Activated CD4-positive, alpha-beta T cell treated with anti-CD3 and anti-CD28 coated beads, Interleukin-2, amount 10 ng/mL, durations not matched to agents 7 days and 5 days (primary cell): ENCODE measurements around the gene BSND. TPM values are rescaled to one million over a fixed set of nuclear protein-coding genes. Genes with fewer than 3 reads are reported as not detected.

Experiments
- CTCF ChIA-PET: fragments of 350-600 bp; sonication (Branson Sonifier 250); formaldehyde crosslinking; loops from one replicate; lab custom pipeline; 2021; ENCODE audit warnings: antibody characterized with exemption; lab: Charles Lee
- POLR2A ChIA-PET: fragments of 350-600 bp; sonication (Branson Sonifier 250); formaldehyde crosslinking; loops from one replicate; lab custom pipeline; 2021; ENCODE audit warnings: antibody characterized with exemption; lab: Charles Lee
- DNase-seq: peaks from one replicate; pipeline ENCODE4 v3.0.0-alpha.2; 2020
- H3K27ac Mint-ChIP-seq: one replicate; pipeline ENCODE4 v1.8.0; 2021; ENCODE audit warnings: mild to moderate bottlenecking, moderate library complexity, mixed read lengths
- H3K27me3 Mint-ChIP-seq: one replicate; pipeline ENCODE4 v1.8.0; 2021; ENCODE audit warnings: mixed read lengths
- H3K36me3 Mint-ChIP-seq: one replicate; pipeline ENCODE4 v1.8.0; 2021; ENCODE audit warnings: low read depth, mixed read lengths
- H3K4me1 Mint-ChIP-seq: one replicate; pipeline ENCODE4 v1.8.0; 2021; ENCODE audit warnings: mixed read lengths
- H3K4me3 Mint-ChIP-seq: one replicate; pipeline ENCODE4 v1.8.0; 2021; ENCODE audit warnings: mild to moderate bottlenecking, moderate library complexity, mixed read lengths
- H3K9me3 Mint-ChIP-seq: one replicate; pipeline ENCODE4 v1.8.0; 2021; ENCODE audit warnings: mixed read lengths
- total RNA-seq, 2 experiments: library from RNA; stranded (reverse); gene quantifications; one replicate each; pipeline ENCODE4 v1.2.3, GENCODE V29; 2021

The BSND gene
- total RNA-seq, 2 experiments from 2014 or later: 0.05 TPM; not detected in 1

- Mint-ChIP-seq H3K4me3 (no peak overlapping the region), H3K27me3 (peaks cover 9% of the 10 kb centered on the region), H3K9me3 (no peaks in the 10 kb centered on the region), H3K27ac (no peak overlapping the region), H3K4me1 (peaks cover 9% of the 10 kb centered on the region), H3K36me3 (no peaks in the 10 kb centered on the region)
- ChIA-PET POLR2A (no interaction called here), CTCF (interaction anchor here (1.0 to 2.2 kb wide), 5 partner anchors 12 to 37 kb away, joined by 3 to 7 read pairs (median 4); no protein-coding TSS in a partner anchor)
- no peak for DNase-seq
These were observed 33.0 kb upstream of the BSND start for GRCh38 chr1:54965624-54966340.

- ChIA-PET POLR2A (no interaction called here), CTCF (no interaction called here)
- H3K9me3 Mint-ChIP-seq: no peaks in the 10 kb centered on the region
- no peak for DNase-seq
- no peak overlapping the region for H3K4me3 Mint-ChIP-seq
- peaks cover 6% of the 10 kb centered on the region for H3K27me3 Mint-ChIP-seq
- no peak overlapping the region for H3K27ac Mint-ChIP-seq
- peaks cover 12% of the 10 kb centered on the region for H3K4me1 Mint-ChIP-seq
- no peaks in the 10 kb centered on the region for H3K36me3 Mint-ChIP-seq
These were observed 31.4 kb upstream of the BSND start for GRCh38 chr1:54967372-54967771.

- H3K4me3 Mint-ChIP-seq: no peak overlapping the region
- H3K27me3 Mint-ChIP-seq: peaks cover 16% of the 10 kb centered on the region
- H3K36me3 Mint-ChIP-seq: no peaks in the 10 kb centered on the region
- H3K4me1 Mint-ChIP-seq: peaks cover 12% of the 10 kb centered on the region
- DNase-seq: no peak
- no peaks in the 10 kb centered on the region for H3K9me3 Mint-ChIP-seq
- CTCF ChIA-PET: interaction anchor here (0.5 kb wide), 1 partner anchor 36 kb away, joined by 3 read pairs; no protein-coding TSS in a partner anchor
- no peak overlapping the region for H3K27ac Mint-ChIP-seq
- POLR2A ChIA-PET: no interaction called here
These were observed 30.2 kb upstream of the BSND start for GRCh38 chr1:54968551-54968950.

- ChIA-PET POLR2A (no interaction called here), CTCF (interaction anchor here (1.3 kb wide), 1 partner anchor 23 kb away, joined by 3 read pairs; no protein-coding TSS in a partner anchor)
- no peak overlapping the region for H3K4me3 Mint-ChIP-seq
- peaks cover 12% of the 10 kb centered on the region for H3K4me1 Mint-ChIP-seq
- no peak overlapping the region for H3K27ac Mint-ChIP-seq
- peaks cover 26% of the 10 kb centered on the region for H3K27me3 Mint-ChIP-seq
- DNase-seq: no peak
- no peaks in the 10 kb centered on the region for H3K9me3 Mint-ChIP-seq
- no peaks in the 10 kb centered on the region for H3K36me3 Mint-ChIP-seq
These were observed 28.9 kb upstream of the BSND start for GRCh38 chr1:54969879-54970278.

GRCh38 chr1:54970901-54971300, 27.8 kb upstream of the BSND start:
- H3K27ac Mint-ChIP-seq: no peak overlapping the region

GRCh38 chr1:54971317-54971791, 27.4 kb upstream of the BSND start:
- peaks cover 35% of the 10 kb centered on the region for H3K27me3 Mint-ChIP-seq
- no peak for DNase-seq
- H3K4me1 Mint-ChIP-seq: peaks cover 3% of the 10 kb centered on the region
- no peak overlapping the region for H3K27ac Mint-ChIP-seq
- H3K4me3 Mint-ChIP-seq: no peak overlapping the region
- no peaks in the 10 kb centered on the region for H3K9me3 Mint-ChIP-seq
- ChIA-PET CTCF (interaction anchor here (0.9 kb wide), 1 partner anchor 18 kb away, joined by 3 read pairs; no protein-coding TSS in a partner anchor), POLR2A (no interaction called here)
- H3K36me3 Mint-ChIP-seq: no peaks in the 10 kb centered on the region

More at GRCh38 chr1:54970901-54971300, 27.8 kb upstream of the BSND start:
- H3K9me3 Mint-ChIP-seq: no peaks in the 10 kb centered on the region
- peaks cover 8% of the 10 kb centered on the region for H3K4me1 Mint-ChIP-seq
- H3K4me3 Mint-ChIP-seq: no peak overlapping the region
- H3K36me3 Mint-ChIP-seq: no peaks in the 10 kb centered on the region
- ChIA-PET POLR2A (no interaction called here), CTCF (interaction anchor here (0.9 to 1.3 kb wide), 2 partner anchors 19 to 22 kb away, joined by 3 read pairs; no protein-coding TSS in a partner anchor)
- DNase-seq: no peak
- H3K27me3 Mint-ChIP-seq: peaks cover 35% of the 10 kb centered on the region

- H3K9me3 Mint-ChIP-seq: no peaks in the 10 kb centered on the region
These were observed 26.3 kb upstream of the BSND start for GRCh38 chr1:54972436-54972835.

GRCh38 chr1:54973205-54973921, 25.4 kb upstream of the BSND start:
- Mint-ChIP-seq H3K9me3 (no peaks in the 10 kb centered on the region), H3K27ac (no peak overlapping the region), H3K27me3 (peaks cover 41% of the 10 kb centered on the region), H3K4me3 (no peak overlapping the region), H3K36me3 (no peaks in the 10 kb centered on the region), H3K4me1 (peaks cover 3% of the 10 kb centered on the region)
- POLR2A ChIA-PET: no interaction called here
- CTCF ChIA-PET: interaction anchor here (0.9 kb wide), 1 partner anchor 23 kb away, joined by 4 read pairs; no protein-coding TSS in a partner anchor
- DNase-seq: no peak

More at GRCh38 chr1:54972436-54972835, 26.3 kb upstream of the BSND start:
- H3K4me1 Mint-ChIP-seq: peaks cover 3% of the 10 kb centered on the region
- CTCF ChIA-PET: no interaction called here
- H3K36me3 Mint-ChIP-seq: no peaks in the 10 kb centered on the region
- POLR2A ChIA-PET: no interaction called here
- H3K27me3 Mint-ChIP-seq: peaks cover 36% of the 10 kb centered on the region
- no peak overlapping the region for H3K27ac Mint-ChIP-seq
- no peak overlapping the region for H3K4me3 Mint-ChIP-seq
- DNase-seq: no peak

GRCh38 chr1:54975356-54976108, 23.2 kb upstream of the BSND start:
- POLR2A ChIA-PET: no interaction called here
- H3K27me3 Mint-ChIP-seq: peaks cover 48% of the 10 kb centered on the region

GRCh38 chr1:54976747-54977146, 22.0 kb upstream of the BSND start:
- peaks cover 56% of the 10 kb centered on the region for H3K27me3 Mint-ChIP-seq

More at GRCh38 chr1:54975356-54976108, 23.2 kb upstream of the BSND start:
- Mint-ChIP-seq H3K27ac (no peak overlapping the region), H3K4me3 (no peak overlapping the region), H3K9me3 (no peaks in the 10 kb centered on the region), H3K36me3 (no peaks in the 10 kb centered on the region), H3K4me1 (peaks cover 3% of the 10 kb centered on the region)
- CTCF ChIA-PET: interaction anchor here (1.0 to 1.5 kb wide), 2 partner anchors 12 to 30 kb away, joined by 3 to 4 read pairs; no protein-coding TSS in a partner anchor
- no peak for DNase-seq

GRCh38 chr1:54977533-54978297, 21.0 kb upstream of the BSND start:
- Mint-ChIP-seq H3K36me3 (no peaks in the 10 kb centered on the region), H3K27me3 (peaks cover 60% of the 10 kb centered on the region), H3K4me1 (no peaks in the 10 kb centered on the region), H3K27ac (no peak overlapping the region), H3K4me3 (no peak overlapping the region), H3K9me3 (no peaks in the 10 kb centered on the region)
- no peak for DNase-seq
- ChIA-PET CTCF (interaction anchor here (1.0 to 3.0 kb wide), 3 partner anchors 18 to 32 kb away, joined by 3 to 14 read pairs (median 5); no protein-coding TSS in a partner anchor), POLR2A (interaction anchor here (0.9 kb wide), 1 partner anchor 31 kb away, joined by 3 read pairs; no protein-coding TSS in a partner anchor)

More at GRCh38 chr1:54976747-54977146, 22.0 kb upstream of the BSND start:
- ChIA-PET CTCF (interaction anchor here (0.5 to 1.5 kb wide), 2 partner anchors 11 to 42 kb away, joined by 3 to 4 read pairs; no protein-coding TSS in a partner anchor), POLR2A (no interaction called here)
- no peak overlapping the region for H3K4me3 Mint-ChIP-seq
- no peaks in the 10 kb centered on the region for H3K36me3 Mint-ChIP-seq
- no peak for DNase-seq
- H3K27ac Mint-ChIP-seq: no peak overlapping the region
- H3K9me3 Mint-ChIP-seq: no peaks in the 10 kb centered on the region
- H3K4me1 Mint-ChIP-seq: no peaks in the 10 kb centered on the region
